ENCODE measurements around the gene RRP9. TPM values are rescaled to one million over a fixed set of nuclear protein-coding genes. Genes with fewer than 3 reads are reported as not detected.

Gene RRP9
- total RNA-seq, 1 donor from 2014 or later: 38.2 TPM

DNA sequence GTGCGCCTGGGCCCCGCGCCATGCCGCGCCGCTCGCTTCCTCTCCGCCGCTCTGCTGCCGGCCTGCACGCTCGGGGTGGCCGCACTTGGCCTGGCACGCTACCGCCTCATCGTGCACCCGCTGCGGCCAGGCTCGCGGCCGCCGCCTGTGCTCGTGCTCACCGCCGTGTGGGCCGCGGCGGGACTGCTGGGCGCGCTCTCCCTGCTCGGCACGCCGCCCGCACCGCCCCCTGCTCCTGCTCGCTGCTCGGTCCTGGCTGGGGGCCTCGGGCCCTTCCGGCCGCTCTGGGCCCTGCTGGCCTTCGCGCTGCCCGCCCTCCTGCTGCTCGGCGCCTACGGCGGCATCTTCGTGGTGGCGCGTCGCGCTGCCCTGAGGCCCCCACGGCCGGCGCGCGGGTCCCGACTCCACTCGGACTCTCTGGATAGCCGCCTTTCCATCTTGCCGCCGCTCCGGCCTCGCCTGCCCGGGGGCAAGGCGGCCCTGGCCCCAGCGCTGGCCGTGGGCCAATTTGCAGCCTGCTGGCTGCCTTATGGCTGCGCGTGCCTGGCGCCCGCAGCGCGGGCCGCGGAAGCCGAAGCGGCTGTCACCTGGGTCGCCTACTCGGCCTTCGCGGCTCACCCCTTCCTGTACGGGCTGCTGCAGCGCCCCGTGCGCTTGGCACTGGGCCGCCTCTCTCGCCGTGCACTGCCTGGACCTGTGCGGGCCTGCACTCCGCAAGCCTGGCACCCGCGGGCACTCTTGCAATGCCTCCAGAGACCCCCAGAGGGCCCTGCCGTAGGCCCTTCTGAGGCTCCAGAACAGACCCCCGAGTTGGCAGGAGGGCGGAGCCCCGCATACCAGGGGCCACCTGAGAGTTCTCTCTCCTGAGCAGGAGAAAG is 14.4 kb upstream of the RRP9 start:
- intact Hi-C loops (cut with micrococcal nuclease): no loop called here

DNA sequence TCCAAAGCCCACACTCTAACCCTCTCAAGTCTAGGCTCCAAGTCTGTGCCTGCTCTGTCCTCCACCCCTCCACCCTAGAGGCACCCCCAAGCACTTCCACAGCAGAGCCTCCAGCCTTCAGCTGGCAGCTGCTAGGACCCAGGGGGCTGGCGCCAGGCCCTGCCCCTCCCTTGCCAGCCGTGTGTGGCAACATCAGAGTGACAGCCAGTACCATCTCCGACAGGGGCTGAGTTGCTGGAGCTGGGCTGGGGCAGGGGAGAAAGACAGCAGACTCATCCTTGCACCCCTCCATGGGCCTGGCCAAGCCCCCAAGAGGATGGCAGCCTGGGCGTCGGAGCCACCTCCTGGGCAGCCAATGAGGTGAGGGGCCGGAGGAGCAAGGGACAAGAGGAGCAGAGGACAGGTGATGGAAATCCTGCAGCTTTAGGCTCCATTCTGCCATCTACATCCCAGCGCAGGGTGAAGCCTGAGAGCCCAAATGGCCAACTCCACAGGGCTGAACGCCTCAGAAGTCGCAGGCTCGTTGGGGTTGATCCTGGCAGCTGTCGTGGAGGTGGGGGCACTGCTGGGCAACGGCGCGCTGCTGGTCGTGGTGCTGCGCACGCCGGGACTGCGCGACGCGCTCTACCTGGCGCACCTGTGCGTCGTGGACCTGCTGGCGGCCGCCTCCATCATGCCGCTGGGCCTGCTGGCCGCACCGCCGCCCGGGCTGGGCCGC is 13.6 kb upstream of the RRP9 start, which contains the start of gene GPR62:
TSS of gene GPR62 (plus strand) at position 207 of the 718 bp plus-strand sequence. CDS start at position 479, 272 bp downstream.
- intact Hi-C loops (cut with micrococcal nuclease): no loop called here

DNA sequence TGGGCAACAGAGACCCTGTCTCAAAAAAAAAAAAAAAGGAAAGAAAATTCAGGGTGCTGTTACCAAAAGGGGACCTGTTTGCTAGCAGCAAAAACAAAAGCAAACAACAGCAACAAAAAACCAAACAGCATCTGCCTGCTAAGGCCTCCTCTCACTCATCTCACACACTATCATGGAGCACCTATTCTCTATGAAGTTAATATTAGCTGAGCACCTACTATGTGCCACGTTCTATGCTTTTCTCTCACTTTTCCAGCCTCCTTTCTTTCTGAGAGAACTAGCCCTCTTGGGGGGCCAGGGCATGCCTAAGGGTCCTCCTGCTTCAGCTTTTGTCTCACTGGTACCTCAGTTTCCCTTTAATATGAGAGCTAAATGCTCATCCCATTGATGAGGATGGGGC is 13.0 kb upstream of the RRP9 start:
- intact Hi-C loops (cut with micrococcal nuclease): no loop called here

DNA sequence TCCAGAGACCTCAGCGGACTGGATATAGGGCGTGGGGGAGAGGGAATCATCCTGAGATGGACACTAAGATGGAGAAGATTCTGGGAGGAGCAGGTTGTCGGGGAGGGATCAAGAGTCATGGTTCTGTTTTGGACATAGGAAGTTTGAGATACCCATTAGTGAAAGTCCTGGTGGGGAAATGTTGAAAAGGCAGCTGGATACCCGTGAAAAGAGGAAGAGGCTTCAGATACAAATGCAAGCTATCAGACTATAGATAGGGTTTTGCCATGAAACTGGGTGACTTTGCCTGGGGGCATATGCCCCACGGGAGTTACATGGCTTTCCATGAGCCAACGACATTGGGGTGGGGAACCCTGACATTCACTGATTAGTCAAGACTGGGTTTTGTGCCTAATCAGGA is 12.4 kb upstream of the RRP9 start:
- intact Hi-C loops (cut with micrococcal nuclease): no loop called here

DNA sequence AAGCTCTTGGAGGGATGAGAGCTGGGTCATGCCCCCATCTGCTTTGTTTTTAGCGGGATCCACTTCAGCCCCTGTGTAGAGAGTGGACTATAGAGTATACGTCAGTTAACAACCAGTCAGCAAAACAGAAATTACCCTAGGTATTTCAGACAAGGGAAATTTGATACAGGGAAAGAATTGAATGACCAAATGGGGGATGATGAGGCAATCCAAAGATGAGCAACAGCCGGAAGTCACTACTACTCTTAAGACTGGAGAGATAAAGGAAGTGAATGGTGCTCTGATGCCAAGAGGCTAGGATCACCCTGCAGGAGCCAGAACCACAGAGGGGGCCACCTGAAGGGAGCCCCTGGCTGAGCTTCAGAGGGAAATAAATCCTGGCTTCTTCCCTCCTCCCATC is 11.7 kb upstream of the RRP9 start:
- intact Hi-C loops (cut with micrococcal nuclease): no loop called here

DNA sequence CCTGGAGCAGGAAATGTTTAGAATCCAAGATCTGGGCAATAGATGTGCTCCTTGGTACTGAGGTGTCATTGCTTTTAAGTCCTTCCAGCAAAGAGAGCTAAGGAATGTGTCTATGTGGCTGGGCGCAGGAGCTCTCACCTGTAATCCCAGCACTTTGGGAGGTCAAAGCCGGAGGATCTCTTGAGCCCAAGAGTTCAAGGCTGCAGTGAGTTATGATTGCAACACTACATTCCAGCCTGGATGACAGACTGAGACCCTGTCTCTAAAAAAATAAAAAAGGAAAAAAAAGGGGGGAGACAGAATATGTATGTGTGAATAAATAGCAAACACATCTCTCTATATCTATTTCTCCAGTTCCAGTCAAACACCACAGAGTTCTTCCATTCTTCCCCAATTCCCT is 9.2 kb upstream of the RRP9 start:
- intact Hi-C loops (cut with micrococcal nuclease): no loop called here

DNA sequence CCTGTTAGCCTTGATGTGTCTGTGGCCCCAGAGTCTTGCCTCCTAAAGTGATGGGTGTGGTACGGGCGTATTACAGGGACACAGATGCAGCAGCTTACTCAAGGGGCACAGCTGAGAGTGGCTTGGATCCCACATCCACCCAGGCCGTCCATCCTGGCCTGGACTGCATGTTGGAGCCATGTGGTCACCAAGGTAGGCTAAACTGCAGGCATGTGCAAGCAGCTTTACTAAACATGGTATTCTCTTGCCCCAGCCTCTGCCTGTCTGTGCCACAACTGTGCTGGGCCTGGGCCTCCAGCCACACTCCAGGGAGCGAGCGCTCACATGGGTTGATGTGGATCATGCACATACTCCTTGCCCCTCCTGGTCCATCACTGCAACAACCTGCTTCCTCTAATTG is 7.4 kb upstream of the RRP9 start:
- intact Hi-C loops (cut with micrococcal nuclease): loop anchor here (10.0 kb wide), 2 partner anchors 264 to 1334 kb away; partner anchors contain the start of genes CISH and MAPKAPK3

DNA sequence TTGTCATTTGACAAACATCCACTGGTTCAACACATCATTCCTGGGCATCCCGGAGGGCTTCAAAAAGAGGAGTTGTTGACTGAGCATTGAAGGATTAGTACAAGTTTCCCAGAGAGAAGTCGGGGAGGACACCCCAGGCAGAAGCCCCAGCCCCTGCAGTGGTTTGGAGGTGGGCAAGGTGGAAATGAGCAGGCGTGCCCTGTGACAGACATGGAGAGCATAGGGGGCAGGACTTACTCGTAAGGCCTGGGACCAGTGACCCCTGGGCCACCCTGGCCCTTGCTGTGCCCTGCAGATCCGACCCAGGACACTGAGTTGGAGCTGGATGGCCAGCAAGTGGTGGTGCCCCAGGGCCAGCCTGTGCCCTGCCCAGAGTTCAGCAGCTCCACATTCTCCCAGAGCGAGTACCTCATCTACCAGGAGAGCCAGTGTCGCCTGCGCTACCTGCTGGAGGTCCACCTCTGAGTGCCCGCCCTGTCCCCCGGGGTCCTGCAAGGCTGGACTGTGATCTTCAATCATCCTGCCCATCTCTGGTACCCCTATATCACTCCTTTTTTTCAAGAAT is 6.4 kb upstream of the RRP9 start:
- intact Hi-C loops (cut with micrococcal nuclease): loop anchor here (10.0 kb wide), 2 partner anchors 263 to 1333 kb away; partner anchors contain the start of genes CISH and MAPKAPK3

DNA sequence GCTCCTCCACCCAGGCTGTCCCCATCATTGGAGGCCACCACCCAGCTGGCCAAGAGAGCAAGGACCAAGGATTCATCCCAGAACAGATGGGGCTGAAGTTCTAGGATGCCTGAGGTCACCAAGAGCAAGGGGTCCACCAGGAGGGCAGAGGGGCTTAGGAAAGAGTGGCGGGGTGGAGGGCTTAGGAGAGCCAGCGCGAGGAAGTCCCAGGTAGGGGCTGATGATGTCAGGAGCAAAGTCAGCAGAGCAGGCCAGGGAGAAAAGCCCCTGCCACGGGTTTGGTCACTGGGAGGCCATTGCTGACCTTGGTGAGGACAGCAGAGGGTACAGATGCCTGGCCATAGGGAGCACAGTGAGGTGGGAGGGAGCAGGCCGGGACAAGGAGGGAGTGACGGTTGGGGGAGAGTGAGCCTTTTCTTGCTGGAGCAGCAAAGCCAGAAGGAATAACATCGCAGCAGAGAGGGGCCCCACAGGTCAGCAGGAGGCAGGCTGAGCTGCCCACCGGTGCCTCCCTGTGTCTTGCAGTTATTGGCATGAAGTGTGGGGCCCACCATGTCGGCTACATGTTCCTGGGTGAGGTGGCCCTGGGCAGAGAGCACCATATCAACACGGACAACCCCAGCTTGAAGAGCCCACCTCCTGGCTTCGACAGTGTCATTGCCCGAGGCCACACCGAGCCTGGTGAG is 5.7 kb upstream of the RRP9 start:
- intact Hi-C loops (cut with micrococcal nuclease): loop anchor here (10.0 kb wide), 2 partner anchors 263 to 1333 kb away; partner anchors contain the start of genes CISH and MAPKAPK3

DNA sequence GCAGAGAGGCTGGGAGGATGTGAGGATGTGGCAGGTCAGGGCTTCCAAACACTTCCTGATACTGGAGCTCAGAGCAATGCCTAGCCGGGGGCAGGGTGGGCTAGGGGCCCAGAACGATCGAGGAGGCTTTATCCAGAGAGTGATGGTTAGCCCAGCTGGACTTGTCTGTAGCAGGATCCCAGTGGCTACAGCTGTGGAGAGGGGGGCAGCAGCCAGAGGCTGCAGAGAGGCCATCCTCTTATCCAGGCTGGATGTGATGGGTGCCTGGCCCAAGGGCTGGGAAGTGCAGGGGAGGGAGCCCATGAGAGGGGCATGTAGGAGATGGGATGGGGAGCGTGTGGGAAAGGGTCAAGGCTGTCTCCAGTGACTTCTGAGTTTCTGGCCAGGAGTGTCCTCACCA is 5.1 kb upstream of the RRP9 start:
- intact Hi-C loops (cut with micrococcal nuclease): loop anchor here (10.0 kb wide), 2 partner anchors 262 to 1332 kb away; partner anchors contain the start of genes CISH and MAPKAPK3

DNA sequence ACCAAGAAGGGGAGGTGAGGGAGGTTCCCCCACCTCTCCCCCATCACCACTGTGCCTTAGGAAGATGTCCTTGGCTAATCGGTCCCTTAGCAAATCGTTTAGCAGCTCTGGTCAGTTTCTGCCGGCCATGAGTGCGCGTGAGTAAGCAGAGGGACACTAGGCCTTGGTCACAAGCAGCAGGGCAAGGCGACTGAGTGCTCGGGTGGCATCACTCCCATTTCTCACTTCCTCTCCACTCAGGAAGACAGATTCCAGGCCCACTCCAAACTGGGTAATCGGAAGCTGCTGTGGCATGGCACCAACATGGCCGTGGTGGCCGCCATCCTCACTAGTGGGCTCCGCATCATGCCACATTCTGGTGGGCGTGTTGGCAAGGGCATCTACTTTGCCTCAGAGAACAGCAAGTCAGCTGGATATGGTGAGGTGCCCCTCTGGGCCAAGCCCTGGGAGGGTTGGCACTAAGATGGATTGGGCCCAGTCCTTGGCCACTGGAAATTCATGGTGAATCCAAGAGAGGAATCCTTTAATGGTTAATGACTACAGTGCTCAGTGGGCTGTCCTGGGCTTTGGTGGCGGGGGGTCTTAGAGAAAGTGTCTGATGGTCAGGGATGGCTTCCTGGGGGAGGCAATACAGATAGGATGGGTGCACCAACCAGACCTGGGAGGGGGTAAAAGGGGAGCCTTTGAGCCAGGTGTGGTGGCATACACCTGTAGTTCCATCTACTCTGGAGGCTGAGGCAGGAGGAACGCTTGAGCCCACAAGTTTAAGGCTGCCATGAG is 4.4 kb upstream of the RRP9 start:
- intact Hi-C loops (cut with micrococcal nuclease): loop anchor here (10.0 kb wide), 2 partner anchors 261 to 1331 kb away; partner anchors contain the start of genes CISH and MAPKAPK3

DNA sequence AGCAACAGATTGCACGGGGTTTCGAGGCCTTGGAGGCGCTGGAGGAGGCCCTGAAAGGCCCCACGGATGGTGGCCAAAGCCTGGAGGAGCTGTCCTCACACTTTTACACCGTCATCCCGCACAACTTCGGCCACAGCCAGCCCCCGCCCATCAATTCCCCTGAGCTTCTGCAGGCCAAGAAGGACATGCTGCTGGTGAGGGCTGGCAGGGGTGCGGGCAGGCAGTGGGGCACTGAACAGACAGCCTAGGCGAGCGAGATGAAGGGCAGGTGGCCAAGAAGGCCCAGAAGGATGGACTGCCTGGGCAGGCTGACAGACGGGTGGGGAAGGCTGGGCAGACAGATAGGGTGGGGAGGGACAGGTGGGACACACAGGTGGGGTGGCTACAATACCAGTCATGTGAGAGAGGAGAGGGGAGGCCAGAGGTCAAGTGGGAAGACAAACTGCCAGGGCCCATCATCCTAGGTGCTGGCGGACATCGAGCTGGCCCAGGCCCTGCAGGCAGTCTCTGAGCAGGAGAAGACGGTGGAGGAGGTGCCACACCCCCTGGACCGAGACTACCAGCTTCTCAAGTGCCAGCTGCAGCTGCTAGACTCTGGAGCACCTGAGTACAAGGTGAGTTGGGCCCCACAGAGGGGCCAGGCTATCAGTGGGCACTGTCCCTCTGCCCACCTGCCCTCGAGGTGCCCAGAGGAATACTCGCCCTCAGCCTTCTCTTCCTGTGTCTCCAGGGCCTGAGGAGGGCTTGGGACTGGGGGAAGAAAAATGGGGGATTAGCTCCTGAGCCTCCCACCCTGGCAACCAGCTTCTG is 3.5 kb upstream of the RRP9 start:
- intact Hi-C loops (cut with micrococcal nuclease): loop anchor here (10.0 kb wide), 2 partner anchors 260 to 1330 kb away; partner anchors contain the start of genes CISH and MAPKAPK3

DNA sequence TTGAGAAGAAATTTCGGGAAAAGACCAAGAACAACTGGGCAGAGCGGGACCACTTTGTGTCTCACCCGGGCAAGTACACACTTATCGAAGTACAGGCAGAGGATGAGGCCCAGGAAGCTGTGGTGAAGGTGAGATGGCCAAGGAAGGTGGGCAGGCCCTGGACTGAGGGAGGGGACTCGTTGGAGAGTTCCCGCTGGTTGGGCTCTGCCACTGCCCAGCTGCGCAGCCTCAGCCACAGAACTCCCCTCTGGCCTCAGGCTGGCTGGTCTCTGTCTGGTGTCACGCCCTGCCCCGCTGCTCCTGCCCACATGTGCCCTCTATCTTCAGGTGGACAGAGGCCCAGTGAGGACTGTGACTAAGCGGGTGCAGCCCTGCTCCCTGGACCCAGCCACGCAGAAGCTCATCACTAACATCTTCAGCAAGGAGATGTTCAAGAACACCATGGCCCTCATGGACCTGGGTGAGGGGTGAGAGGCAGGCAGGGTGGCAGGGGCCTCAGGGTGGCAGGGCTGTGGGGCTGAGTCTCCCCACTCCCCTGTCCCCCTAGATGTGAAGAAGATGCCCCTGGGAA is 2.8 kb upstream of the RRP9 start:
- intact Hi-C loops (cut with micrococcal nuclease): loop anchor here (10.0 kb wide), 2 partner anchors 260 to 1330 kb away; partner anchors contain the start of genes CISH and MAPKAPK3

DNA sequence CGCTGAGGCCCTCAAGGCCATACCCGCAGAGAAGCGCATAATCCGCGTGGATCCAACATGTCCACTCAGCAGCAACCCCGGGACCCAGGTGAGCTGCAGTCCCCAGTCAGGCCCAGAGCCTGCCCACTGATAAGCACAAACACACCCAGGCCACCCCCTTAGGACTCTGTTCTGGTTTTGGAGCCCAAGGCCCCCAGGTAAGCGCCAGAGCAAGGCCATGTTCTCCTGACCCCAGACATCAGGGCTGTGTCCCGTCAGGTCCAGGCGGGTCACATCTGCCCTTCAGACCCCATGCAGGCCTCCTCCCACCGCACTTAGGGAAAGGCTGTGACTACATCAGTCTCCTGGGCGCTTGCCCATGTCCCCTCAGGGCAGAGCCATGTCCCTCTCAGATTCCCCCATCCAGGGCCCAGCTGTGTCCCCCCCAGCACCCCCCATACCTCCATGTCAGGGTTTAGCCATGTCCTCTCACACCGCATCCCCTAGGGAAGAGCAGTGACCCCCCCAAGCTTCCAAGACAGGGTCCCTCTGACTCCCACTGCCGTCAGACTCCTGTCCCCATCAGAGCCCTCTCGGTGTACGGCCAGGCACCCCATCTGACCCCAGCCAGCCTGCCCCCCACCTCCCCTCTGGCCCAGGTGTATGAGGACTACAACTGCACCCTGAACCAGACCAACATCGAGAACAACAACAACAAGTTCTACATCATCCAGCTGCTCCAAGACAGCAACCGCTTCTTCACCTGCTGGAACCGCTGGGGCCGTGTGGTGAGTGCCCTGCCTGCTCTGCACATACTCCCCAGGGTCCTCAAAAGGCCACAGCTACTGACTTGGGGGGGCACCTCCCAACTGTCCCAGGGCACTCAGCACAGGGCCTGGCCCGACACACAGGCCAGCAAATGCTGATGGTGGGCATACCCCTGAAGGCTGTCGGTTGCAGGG is 2.0 kb upstream of the RRP9 start:
- intact Hi-C loops (cut with micrococcal nuclease): loop anchor here (10.0 kb wide), 2 partner anchors 259 to 1329 kb away; partner anchors contain the start of genes CISH and MAPKAPK3

DNA sequence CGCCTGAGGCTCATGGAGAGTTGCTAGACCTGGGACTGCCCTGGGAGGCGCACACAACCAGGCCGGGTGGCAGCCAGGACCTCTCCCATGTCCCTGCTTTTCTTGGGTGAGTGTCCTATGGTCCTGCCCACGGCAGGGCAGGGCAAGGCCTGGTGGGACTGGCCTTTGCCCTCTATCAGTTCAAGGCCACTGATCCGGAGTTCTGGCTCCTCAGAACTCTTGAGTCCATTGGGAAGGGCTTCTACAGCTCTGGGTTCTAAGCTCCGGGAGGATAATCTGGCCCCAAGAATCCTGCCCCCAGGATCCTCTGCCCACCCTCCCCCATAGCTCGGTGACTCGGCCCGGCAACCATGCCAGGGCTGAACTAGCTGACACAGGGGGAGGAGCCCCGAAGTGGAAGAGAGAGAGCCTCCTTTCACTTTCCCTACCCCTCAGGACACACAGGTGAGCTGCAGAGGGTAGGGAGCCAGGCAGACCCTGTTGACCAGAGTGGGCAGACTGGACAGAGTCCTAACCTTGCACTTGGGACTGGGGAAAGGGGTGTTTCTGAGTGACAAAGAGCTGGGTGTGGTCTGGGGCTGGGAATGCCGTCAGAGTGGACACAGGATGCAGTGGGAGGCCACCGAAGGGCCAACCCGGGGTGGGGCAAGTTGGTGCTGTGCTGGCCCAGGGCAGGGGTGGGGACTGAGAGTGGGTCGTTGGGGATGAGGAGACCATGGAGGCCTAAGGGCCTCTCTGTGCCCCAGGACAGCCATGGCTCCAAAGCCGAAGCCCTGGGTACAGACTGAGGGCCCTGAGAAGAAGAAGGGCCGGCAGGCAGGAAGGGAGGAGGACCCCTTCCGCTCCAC is 1.1 kb upstream of the RRP9 start:
- intact Hi-C loops (cut with micrococcal nuclease): loop anchor here (1.0 to 10.0 kb wide), 10 partner anchors 31 to 1328 kb away; partner anchors contain the start of genes ABHD14B, ACY1, CISH and MAPKAPK3

DNA sequence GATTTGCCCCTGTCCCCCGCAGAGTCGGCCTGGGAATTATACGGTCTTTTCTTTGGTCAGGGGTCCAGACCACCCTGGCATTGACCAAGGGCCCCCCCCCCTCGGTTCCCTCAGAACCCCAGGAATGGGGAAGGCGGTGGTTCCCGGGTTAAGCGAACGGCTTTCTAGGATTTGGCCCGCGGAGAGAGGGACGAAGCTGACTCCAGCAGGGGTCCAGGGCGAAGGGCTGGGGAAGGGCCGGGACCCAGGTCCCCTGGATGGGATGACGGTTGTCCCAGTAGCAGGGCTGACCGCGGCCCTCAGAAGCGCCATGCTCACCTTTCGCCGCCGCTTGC is 274 bp downstream of the RRP9 start:
- intact Hi-C loops (cut with micrococcal nuclease): loop anchor here (1.0 to 10.0 kb wide), 3 partner anchors 257 to 1327 kb away; partner anchors contain the start of genes ALAS1, CISH and MAPKAPK3
